Measurements from ENCODE around the gene SIAH1.

The SIAH1 gene

DNA sequence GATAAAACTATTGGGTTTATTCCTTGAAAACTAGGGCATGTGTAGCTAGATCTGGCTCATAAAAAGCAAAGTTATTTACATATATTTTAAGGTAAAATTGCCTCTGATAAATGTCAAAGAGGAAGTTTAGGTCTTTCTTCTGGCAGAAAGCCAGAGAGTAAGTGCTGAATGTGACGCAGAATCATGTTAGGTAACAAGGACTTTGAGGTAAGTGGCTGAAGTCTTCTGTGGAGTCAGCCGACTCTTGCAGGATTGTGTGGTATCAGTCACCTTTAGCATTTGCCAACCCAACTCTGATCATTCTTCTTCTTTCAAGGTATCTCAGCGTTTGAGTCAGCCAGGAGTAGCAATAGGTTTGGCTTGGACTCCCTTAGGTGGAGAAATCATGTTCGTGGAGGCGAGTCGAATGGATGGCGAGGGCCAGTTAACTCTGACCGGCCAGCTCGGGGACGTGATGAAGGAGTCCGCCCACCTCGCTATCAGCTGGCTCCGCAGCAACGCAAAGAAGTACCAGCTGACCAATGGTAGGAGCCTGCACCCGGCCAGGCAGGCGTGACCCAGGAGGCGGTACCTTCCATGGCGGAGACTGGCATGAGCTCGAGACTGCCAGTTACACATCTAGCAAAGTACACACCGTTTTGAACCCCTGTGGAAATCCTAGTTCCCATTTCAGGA is 37.9 kb downstream of the SIAH1 start:
- no peak for DNase-seq (ENCODE audit: extremely low spot score)
- TF ChIP-seq, protein P1, sequence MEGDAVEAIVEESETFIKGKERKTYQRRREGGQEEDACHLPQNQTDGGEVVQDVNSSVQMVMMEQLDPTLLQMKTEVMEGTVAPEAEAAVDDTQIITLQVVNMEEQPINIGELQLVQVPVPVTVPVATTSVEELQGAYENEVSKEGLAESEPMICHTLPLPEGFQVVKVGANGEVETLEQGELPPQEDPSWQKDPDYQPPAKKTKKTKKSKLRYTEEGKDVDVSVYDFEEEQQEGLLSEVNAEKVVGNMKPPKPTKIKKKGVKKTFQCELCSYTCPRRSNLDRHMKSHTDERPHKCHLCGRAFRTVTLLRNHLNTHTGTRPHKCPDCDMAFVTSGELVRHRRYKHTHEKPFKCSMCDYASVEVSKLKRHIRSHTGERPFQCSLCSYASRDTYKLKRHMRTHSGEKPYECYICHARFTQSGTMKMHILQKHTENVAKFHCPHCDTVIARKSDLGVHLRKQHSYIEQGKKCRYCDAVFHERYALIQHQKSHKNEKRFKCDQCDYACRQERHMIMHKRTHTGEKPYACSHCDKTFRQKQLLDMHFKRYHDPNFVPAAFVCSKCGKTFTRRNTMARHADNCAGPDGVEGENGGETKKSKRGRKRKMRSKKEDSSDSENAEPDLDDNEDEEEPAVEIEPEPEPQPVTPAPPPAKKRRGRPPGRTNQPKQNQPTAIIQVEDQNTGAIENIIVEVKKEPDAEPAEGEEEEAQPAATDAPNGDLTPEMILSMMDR (IDR thresholded peaks at IDR 0.05; ENCODE audit: control extremely low read depth, extremely low read depth, low read depth, missing control alignments): no peak
- CTCF ChIA-PET: interaction anchor here (0.9 to 2.7 kb wide), 6 partner anchors 9 to 276 kb away, joined by 3 to 18 read pairs (median 3); no protein-coding TSS in a partner anchor
- POLR2A ChIA-PET: no interaction called here

DNA sequence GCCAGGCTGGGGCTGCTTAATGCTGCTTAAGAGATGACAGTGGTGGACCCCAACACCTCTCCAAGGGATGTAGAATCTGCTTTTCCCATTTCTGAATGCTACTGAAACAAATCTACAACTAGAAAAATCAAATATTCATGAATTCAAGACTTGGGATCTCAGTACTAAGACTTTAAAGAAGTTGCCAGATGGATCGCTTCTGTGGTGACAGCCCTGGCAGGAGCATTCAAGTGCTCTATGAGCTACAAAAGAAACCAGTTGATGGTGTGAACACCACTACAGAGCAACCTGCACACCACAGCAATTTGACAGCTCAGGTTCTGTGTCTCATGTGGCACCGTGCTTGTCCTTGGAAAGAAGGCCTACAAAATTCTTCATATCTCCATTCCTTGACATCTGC is 42.6 kb downstream of the SIAH1 start:
- CTCF ChIA-PET: interaction anchor here (0.9 to 1.6 kb wide), 4 partner anchors 9 to 287 kb away, joined by 3 to 4 read pairs (median 4); no protein-coding TSS in a partner anchor
- DNase-seq (ENCODE audit: extremely low spot score): no peak
- TF ChIP-seq, protein P1 (IDR thresholded peaks at IDR 0.05; ENCODE audit: control extremely low read depth, extremely low read depth, low read depth, missing control alignments): no peak
- POLR2A ChIA-PET: no interaction called here

DNA sequence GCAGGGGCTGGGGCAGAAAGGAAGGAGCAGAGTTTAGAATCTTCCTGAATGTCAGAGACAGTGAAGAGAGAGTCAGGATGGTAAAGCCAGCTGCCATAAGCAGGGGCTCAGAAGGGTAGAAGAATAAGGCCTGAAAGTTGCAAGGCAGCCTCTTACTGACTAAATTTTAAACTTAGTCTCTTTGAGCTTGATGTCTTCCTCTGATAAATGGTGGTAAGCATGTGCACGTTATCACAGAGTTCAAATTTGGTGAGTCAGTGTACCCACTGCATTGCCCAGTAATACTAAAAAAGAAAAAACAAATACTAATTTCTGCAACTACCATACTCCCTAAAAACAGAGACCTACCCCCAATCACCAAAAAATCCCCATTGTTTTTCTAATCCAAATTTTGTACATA is 45.2 kb downstream of the SIAH1 start:
- ChIA-PET CTCF (no interaction called here), POLR2A (no interaction called here)
- TF ChIP-seq, protein P1 (IDR thresholded peaks at IDR 0.05; ENCODE audit: control extremely low read depth, extremely low read depth, low read depth, missing control alignments): no peak
- DNase-seq (ENCODE audit: extremely low spot score): no peak

DNA sequence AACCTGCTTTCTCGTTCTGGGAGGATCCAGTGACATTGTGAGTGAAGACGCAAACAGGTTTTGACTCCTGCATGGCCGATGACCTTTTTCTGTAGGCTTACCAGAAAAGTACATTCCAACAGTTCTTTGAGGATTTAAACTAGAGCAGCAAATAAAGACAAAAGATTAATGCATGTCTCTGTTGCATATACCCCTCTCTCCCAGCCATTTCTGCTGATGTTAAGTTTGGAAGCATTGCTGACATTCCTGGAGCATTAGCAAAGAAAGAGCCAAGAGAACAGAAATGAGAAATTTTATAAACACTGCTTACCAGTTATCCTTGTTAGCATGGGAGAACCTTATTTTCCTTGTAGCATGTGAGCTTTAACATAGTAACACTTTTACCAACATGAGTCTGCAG is 49.3 kb downstream of the SIAH1 start:
- ChIA-PET POLR2A (no interaction called here), CTCF (interaction anchor here (1.8 to 2.6 kb wide), 3 partner anchors 10 to 287 kb away, joined by 4 to 7 read pairs (median 5); no protein-coding TSS in a partner anchor)
- TF ChIP-seq, protein P1 (IDR thresholded peaks at IDR 0.05; ENCODE audit: control extremely low read depth, extremely low read depth, low read depth, missing control alignments): no peak
- DNase-seq (ENCODE audit: extremely low spot score): no peak

DNA sequence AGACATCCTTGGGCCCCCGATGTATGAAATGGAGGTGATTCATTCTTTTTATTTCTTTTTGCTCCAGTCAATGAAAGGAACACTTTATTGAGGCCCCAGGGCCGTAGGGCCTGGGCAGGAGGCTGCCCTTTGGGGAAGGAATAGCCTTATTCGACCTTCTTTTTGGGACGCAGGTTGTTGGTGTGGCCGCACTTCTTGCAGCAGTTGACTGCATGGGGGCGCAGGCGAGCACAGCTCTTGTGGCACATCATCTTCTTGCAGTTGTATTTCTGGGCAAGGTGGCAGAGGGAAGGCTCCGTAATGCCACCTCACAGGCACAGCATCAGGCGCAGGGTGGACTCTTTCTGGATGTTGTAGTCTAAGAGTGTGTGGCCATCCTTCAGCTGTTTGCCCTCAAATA is 50.9 kb downstream of the SIAH1 start:
- CTCF ChIA-PET: interaction anchor here (1.1 to 2.0 kb wide), 4 partner anchors 8 to 21 kb away, joined by 3 to 5 read pairs (median 4); no protein-coding TSS in a partner anchor
- POLR2A ChIA-PET: no interaction called here
- TF ChIP-seq, protein P1 (IDR thresholded peaks at IDR 0.05; ENCODE audit: control extremely low read depth, extremely low read depth, low read depth, missing control alignments): no peak
- no peak for DNase-seq (ENCODE audit: extremely low spot score)

DNA sequence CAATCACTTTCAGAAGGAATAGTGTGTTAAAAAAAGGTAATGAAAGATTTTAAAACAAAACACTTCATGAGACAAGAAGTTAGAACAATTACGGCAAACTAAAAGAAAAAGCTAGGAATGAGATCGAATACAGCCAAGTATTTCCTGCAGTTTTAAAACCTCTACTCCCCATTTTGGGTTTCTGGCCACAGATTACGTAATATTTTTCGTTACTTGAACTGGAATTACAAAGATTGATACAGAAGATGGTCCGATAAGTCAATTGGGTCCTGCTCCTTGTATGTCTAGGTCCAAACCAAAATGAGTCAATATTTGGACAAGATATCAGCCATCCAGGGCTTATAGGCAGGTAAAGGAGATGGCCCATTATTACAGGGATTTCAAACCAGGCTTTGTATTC is 52.2 kb downstream of the SIAH1 start:
- no peak for DNase-seq (ENCODE audit: extremely low spot score)
- POLR2A ChIA-PET: no interaction called here
- CTCF ChIA-PET: interaction anchor here (1.2 kb wide), 3 partner anchors 13 to 298 kb away, joined by 3 to 5 read pairs (median 3); no protein-coding TSS in a partner anchor
- TF ChIP-seq, protein P1 (IDR thresholded peaks at IDR 0.05; ENCODE audit: control extremely low read depth, extremely low read depth, low read depth, missing control alignments): no peak

Measured in GM10248 (cell line).